GM12864 (cell line): ENCODE results near the gene DCLK1.
A peak's percentile ranks its signal among the peaks of the same experiment; 100 is the strongest.

Experiments used
- DNase-seq: peaks from one replicate; pipeline ENCODE4 v3.0.0-alpha.2; 2011; ENCODE audit warnings: low read depth
- H3K4me3 ChIP-seq: 2 replicates; pipeline ENCODE4 v1.5.1; 2011; ENCODE audit warnings: mild to moderate bottlenecking, low read depth, low read length, control low read depth
- TF ChIP-seq, protein P1 (sequence below): IDR thresholded peaks from 2 replicates; pipeline ENCODE4 v1.5.1; 2011; ENCODE audit warnings: low read depth, mild to moderate bottlenecking, moderate library complexity, low read length, control low read depth, inconsistent platforms; ENCODE audit errors: missing control alignments

DCLK1 gene

DNA sequence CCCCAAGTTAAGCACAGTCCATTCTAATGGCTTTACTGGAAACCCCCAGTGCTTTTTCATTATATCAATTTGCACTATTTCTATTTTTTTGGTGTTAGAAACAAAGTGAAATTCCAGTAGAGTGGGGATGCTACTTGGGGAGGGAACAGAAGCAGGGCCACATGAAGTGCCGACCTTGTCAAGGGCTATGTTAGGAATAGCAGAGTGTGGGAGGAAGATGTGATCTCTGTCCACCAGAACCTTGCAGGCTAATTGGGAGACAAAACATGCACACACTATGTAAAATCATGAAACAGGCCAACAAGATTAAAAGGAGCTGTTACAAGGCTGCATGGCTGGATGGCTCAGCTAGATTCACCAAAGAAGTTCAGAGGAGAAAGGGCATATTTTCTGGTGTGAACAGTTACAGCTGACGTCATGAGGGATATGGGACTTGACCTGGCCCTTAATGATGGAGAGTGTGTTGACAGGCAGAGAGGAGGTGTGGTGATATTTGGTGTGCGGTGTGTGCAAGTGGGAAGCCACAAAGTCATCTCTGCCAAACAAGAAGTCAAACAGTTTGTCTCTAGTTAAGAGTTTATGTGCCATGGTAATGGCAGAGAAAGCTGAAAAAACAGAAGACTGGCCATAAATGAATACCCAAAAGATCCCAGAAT lies 336.3 kb downstream of the DCLK1 start:
- TF ChIP-seq, protein P1, sequence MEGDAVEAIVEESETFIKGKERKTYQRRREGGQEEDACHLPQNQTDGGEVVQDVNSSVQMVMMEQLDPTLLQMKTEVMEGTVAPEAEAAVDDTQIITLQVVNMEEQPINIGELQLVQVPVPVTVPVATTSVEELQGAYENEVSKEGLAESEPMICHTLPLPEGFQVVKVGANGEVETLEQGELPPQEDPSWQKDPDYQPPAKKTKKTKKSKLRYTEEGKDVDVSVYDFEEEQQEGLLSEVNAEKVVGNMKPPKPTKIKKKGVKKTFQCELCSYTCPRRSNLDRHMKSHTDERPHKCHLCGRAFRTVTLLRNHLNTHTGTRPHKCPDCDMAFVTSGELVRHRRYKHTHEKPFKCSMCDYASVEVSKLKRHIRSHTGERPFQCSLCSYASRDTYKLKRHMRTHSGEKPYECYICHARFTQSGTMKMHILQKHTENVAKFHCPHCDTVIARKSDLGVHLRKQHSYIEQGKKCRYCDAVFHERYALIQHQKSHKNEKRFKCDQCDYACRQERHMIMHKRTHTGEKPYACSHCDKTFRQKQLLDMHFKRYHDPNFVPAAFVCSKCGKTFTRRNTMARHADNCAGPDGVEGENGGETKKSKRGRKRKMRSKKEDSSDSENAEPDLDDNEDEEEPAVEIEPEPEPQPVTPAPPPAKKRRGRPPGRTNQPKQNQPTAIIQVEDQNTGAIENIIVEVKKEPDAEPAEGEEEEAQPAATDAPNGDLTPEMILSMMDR: no peak
- no peak for DNase-seq
- no peak overlapping the region for H3K4me3 ChIP-seq

DNA sequence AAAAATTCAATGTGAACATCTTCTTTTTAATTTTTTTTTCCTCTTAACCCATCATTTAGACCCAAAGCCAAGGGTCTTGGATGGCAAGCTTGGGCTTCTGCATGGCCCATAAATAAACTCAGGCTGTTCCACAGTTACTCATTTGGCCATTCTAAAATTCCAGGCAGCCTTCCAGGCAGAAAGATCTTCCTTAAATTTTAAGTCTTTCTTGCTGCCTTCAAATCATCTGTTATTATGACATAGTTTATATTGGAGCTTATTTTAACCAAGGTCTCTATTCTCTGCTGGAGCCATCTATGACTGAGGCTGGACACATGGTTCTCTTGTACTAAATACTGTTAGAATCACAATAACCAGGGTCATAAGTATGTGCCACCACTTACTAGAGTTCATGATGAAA lies 337.4 kb downstream of the DCLK1 start:
- DNase-seq: no peak
- TF ChIP-seq, protein P1: no peak

DNA sequence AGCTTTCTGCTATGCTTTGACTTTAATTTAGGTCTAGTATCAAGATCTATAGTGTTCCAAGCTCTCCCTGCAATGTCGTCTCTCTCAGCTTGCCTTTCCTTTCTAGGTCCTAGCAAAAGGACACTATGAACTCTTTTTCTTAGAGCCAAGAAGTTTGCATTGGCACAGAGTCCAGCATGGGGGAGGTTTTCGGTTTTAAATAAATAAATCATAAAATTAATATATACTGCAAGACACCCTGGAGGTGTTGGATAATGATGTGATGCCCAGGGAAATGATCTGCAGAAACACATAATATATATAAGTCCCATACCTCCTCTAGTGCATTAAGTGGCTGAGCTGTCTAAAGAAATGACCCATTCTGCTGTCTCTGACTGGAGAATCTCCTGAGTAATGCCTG lies 338.3 kb downstream of the DCLK1 start:
- no peak overlapping the region for H3K4me3 ChIP-seq
- DNase-seq: no peak
- TF ChIP-seq, protein P1: no peak

More for the DNA sequence above, 337.4 kb downstream of the DCLK1 start:
- no peak overlapping the region for H3K4me3 ChIP-seq

DNA sequence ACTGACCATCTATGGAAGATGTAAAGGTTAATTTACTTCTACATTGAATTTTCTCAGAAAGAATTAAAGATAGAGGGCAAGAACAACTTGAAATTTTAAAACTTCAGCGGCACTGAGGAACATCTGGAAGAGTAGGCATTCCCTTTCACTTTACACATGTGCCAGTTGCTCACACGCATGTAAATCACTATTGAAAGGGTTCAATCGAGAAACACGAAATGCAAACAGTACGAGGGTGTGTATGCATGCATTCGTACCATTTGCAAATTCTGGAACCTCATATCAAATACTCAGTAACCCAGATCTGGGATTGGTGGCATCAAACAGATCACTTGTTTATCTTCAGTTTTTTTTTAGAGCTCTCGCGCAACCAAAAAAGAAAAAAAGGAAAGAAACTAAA lies 339.2 kb downstream of the DCLK1 start:
- TF ChIP-seq, protein P1: no peak
- H3K4me3 ChIP-seq: no peak overlapping the region
- DNase-seq: no peak

DNA sequence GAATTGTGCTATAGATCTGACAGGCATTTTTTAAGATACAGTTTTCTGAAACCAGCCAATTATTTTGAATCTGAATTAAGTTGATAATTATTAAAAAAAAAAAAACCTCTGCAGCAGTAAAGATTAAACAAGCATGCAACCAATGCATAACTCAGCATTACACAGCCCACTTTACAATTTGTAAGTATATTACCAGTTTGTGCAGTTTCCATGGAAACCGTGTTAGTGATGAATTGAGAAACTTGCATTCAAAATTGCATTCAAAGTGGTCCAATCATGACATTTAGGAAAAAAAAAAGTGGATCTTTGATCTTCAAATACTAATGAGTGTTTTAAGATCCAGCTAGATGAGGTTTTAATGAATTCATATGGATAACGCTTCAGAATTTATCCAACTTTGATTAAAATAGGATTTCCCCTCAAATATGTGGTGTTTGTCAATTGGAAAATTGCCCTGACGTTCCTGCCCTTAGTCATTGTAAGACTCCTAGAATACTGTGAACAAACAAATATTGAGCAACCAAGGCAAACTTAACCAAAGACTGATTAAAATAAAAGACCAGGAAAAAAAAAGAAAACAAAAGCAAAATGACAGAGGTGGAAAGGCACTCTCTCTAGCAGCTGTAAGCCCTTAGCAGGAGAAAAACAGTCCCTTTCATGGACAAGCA lies 339.9 kb downstream of the DCLK1 start:
- DNase-seq: no peak
- H3K4me3 ChIP-seq: no peak overlapping the region
- TF ChIP-seq, protein P1: no peak

DNA sequence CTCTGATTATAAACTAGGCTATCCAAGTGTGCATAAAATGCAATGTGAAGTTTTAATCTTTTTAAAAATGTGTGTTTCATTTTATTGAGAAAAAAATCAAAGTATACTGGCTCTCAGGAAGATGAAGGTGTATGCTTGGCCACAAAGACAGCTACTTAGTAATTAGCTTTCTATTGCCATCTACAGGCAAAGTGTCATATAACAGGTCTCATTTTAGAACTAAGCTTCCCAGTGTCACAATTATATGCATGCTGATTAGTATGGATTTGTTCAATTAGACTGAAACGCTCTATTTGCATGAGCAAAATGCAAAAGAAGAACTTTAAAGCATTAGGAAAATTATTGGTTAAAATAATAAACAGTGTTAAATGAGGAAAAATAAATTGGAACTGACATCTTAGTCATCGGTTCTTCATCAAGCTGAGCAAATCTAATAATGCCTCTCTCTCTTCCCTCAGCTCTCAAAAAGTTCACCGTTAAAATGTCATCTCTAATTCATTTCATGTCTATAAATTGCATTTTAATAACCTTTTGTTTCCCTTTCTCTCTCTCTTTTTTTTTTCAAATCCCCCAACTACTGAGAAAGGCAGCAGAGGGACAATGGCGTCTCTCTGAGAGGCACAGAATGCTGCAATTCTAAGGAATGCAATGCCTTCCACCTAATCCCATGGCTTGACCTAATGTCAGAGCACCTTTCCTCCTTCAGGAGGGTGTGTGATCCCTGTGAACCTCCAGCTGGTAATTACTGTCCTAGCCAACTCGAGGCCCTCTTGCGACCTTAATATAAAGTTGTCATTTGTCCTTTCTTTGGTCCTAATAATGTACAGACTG lies 341.6 kb downstream of the DCLK1 start:
- no peak for DNase-seq
- no peak overlapping the region for H3K4me3 ChIP-seq
- TF ChIP-seq, protein P1: peak; percentile 25
